RWPE1 (cell line): Measurements from ENCODE around the gene USP49.

Experiments
- CTCF ChIA-PET: fragments of 350-600 bp; sonication (Branson Sonifier 250); formaldehyde crosslinking; extraction: SDS; loops from one replicate; lab custom pipeline; 2021; lab: Yijun Ruan, JAX
- POLR2A ChIA-PET: fragments of 400-600 bp; formaldehyde crosslinking; extraction: SDS; loops from one replicate; lab custom pipeline; 2020; ENCODE audit warnings: antibody characterized with exemption; ENCODE audit not compliant: low non-redundant PET; lab: Yijun Ruan, JAX
- DNase-seq: peaks from one replicate; pipeline ENCODE4 v3.0.0; 2012; ENCODE audit warnings: low spot score
- H3K27ac ChIP-seq: fragments of 450-650 bp; 2 replicates; pipeline ENCODE4 v1.5.1; 2017
- CTCF ChIP-seq: fragments of 450-650 bp; conservative IDR thresholded peaks from 2 replicates; pipeline ENCODE4 v1.5.1; 2017; ENCODE audit warnings: low read depth, mild to moderate bottlenecking

Gene USP49

GRCh38 chr6:41914869-41915530, 19.8 kb upstream of the USP49 start:
- TF ChIP-seq CTCF, result no peak
- H3K27ac ChIP-seq, result peak overlapping the region; percentile 89
- CTCF ChIA-PET, result no interaction called here

GRCh38 chr6:41914343-41914742, 19.2 kb upstream of the USP49 start:
- ChIA-PET POLR2A (no interaction called here), CTCF (no interaction called here)
- TF ChIP-seq CTCF, result no peak
- H3K27ac ChIP-seq, result no peak overlapping the region
- DNase-seq, result no peak

More at GRCh38 chr6:41914869-41915530, 19.8 kb upstream of the USP49 start:
- POLR2A ChIA-PET, result no interaction called here
- no peak for DNase-seq

- no peak for DNase-seq
- TF ChIP-seq CTCF, result no peak
- H3K27ac ChIP-seq, result no peak overlapping the region
- CTCF ChIA-PET, result interaction anchor here (1.0 kb wide), 1 partner anchor 122 kb away, joined by 4 read pairs; the partner anchor contains the start of gene TOMM6
- POLR2A ChIA-PET, result no interaction called here
Measured at GRCh38 chr6:41909727-41910126, 14.6 kb upstream of the USP49 start.

GRCh38 chr6:41901882-41902519, 6.8 kb upstream of the USP49 start:
- ChIA-PET POLR2A (no interaction called here), CTCF (no interaction called here)
- no peak overlapping the region for H3K27ac ChIP-seq
- DNase-seq, result no peak
- TF ChIP-seq CTCF, result no peak

- H3K27ac ChIP-seq, result no peak overlapping the region
- DNase-seq, result no peak
- TF ChIP-seq CTCF, result no peak
- POLR2A ChIA-PET, result no interaction called here
- CTCF ChIA-PET, result no interaction called here
Measured at GRCh38 chr6:41900861-41901260, 5.7 kb upstream of the USP49 start.

GRCh38 chr6:41896281-41896680, 1.1 kb upstream of the USP49 start:
- POLR2A ChIA-PET, result no interaction called here
- TF ChIP-seq CTCF, result no peak
- CTCF ChIA-PET, result no interaction called here
- no peak for DNase-seq
- H3K27ac ChIP-seq, result no peak overlapping the region
